Activated gamma-delta T cell (primary cell): Measurements from ENCODE around the gene TRAPPC5.

ENCODE experiments used
- DNase-seq: peaks from one replicate; lab custom pipeline; 2025; lab: John Stamatoyannopoulos, UW

Gene TRAPPC5

DNA sequence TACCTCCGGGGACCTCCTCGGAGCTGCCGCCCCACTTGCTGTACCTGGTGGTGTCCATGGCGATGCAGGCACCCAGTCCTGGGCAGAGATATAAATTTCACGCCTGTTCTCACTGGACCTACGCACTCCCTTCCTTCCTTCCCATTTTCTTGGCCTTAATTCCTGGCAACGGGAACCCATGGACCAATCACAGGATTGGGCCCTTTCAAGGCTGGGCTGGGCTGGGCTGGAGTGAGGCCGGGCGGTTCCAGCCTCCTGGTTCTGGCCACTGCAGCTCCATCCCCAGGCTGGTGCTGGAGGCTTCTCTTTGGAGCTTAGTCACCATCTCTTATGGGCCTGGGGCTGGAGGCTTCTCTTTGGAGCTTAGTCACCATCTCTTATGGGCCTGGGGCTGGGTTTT is 51.4 kb downstream of the TRAPPC5 start, which contains the start of gene CLEC4G:
Gene CLEC4G (minus strand): TSS at position 66 of the 400 bp plus-strand sequence. CDS start 8 bp downstream, at position 58.
- DNase-seq, result no peak

DNA sequence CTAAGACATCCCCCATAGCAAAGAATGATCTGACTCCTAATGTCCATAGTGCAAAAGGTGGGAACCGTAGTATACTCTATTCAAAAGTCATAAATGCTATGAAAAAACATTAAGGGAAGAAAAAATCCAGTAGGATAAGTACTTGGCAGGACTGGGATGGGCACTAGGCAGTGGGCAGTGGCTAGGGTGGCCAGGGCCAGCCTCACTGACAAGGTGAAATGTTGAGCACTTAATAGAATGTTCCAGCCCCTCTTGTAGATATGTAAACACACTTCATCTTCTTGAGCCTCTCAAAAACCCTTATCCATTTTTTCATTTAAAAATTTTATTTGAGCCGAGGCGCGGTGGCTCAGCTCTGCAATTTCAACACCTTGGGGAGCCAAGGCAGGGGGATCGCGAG is 52.7 kb downstream of the TRAPPC5 start:
- DNase-seq, result no peak

DNA sequence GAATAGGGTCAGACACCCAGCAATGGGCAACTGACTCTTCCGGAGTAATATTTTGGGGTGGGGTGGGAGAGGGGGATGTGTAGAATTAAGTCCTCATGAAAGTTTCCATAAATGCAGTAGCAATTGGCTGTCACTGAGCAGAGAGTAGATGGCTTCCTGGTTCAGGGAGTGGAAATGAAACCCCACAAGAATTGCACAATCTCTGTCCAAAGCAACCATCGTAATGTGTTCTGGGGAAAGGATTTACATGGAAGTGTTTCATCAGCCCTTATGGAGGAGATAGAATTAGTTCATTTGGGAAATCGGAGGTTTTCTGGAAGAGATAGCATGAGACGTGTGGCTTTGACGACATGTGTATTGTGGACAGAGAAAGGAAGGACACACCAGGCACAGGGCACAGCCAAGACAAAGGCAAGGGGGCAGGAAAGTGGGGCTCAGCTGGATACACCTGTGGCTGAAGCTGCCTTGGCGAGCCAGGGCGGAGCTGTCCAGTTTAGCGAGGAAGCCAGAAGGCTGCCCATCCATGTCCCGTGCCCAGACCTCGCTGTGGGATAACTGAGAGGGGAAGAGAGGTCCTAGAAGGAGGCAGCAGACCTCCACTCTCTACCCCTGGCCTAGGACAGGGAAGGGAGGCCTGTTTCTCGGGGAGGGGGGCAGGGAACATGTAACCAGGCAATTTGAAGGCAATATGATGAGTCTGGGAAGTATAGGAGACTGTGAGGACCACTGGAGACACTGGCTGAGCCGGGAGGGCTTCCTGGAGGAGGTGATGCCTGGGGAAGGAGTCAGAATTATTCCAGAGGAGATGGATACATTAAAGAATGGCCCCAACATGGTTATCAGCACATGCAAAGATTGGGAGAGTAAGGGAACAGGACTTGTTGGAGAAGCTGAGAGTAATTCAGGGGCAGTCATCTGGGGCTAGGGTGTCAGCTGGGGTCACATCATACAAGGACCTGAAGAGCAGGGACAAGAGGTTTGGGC is 53.9 kb downstream of the TRAPPC5 start:
- DNase-seq, result no peak

DNA sequence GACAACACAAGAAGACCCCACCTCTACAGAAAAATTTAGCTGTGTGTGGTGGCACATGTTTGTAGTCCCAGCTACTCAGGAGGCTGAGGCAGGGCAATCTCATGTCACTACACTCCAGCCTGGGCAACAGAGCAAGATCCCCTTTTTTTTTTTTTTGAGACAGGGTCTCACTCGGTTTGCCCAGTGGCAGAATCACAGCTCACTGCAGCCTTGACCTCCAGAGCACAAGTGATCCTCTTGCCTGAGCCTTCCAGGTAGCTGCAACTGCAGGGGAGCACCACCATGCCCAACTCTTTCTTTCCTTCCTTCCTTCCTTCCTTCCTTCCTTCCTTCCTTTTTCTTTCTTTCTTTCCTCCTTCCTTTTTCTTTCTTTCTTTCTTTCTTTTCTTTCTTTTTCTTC is 55.5 kb downstream of the TRAPPC5 start:
- no peak for DNase-seq

DNA sequence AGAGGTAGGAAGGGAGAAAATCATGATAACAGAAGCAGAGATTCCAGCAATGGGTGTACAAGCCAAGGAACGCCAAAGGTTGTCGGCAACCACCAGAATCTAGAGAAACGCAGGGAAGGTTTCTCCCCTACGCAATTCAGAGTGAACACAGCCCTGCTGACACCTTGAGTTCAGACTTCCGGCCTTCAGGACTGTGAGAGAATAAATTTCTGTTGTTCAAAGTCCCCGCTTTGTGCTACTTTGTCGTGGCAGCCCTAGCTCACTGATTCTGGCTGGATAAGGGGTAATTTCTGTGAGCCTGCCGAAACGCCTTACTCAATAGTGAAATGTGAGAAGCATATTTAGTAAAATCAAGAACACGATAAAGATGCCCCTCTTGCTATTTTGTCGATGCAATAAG is 56.6 kb downstream of the TRAPPC5 start:
- DNase-seq, result no peak
